ENCODE measurements around the gene ADAD2. TPM values are rescaled to one million over a fixed set of nuclear protein-coding genes. Genes with fewer than 3 reads are reported as not detected.

ADAD2 gene
- total and polyA plus RNA-seq, 12 donors = 0.36 to 5.9 (median 0.85) TPM; not detected in 4

DNA sequence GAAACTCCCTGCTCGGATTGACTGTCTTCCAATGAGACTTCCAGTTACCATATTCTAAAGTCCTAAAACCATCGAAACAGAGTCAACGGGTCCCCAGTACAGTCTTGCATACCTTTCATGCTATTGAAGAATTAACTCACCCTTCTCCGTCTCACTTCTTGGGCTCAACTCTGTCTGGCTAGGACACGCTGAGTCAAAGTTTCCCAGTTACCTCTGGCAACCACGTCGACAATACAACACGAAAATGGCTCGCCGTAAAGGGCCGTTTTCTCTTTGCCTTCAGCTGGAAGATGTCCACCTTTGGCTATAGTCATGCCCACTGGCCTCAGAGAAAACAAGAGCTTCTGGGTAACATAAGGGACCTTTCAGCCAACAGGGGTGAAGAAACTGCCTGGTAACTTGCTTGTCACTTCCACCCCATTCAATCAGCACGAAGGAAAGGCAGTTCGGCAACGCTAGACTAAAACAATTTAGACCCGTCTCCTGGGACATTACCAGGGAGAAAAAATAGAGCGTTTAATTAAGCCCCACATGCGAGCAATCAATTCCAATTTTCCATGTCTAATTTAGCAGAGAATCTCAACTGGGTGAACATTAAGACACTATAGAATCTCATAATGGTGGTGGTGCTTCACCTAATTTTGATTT, 27.3 kb downstream of the ADAD2 start:
- Histone ChIP-seq H3K27ac (no peak overlapping the region), H3K36me3 (no peaks in the 10 kb centered on the region), H3K4me1 (peaks cover 0 to 9% (median 0%) of the 10 kb centered on the region in 9 donors), H3K9me3 (no peaks in the 10 kb centered on the region), H3K4me3 (no peak overlapping the region), H3K27me3 (peaks cover 0 to 16% (median 0%) of the 10 kb centered on the region in 7 donors)
- intact Hi-C loops (cut with DNase I) = no loop called here
- ATAC-seq (no peak), DNase-seq (no peak)
- TF ChIP-seq, protein P1, sequence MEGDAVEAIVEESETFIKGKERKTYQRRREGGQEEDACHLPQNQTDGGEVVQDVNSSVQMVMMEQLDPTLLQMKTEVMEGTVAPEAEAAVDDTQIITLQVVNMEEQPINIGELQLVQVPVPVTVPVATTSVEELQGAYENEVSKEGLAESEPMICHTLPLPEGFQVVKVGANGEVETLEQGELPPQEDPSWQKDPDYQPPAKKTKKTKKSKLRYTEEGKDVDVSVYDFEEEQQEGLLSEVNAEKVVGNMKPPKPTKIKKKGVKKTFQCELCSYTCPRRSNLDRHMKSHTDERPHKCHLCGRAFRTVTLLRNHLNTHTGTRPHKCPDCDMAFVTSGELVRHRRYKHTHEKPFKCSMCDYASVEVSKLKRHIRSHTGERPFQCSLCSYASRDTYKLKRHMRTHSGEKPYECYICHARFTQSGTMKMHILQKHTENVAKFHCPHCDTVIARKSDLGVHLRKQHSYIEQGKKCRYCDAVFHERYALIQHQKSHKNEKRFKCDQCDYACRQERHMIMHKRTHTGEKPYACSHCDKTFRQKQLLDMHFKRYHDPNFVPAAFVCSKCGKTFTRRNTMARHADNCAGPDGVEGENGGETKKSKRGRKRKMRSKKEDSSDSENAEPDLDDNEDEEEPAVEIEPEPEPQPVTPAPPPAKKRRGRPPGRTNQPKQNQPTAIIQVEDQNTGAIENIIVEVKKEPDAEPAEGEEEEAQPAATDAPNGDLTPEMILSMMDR (IDR thresholded peaks at IDR 0.05) = no peak
- 80% methylated on average over 17 of the region's 17 CpGs for WGBS, 2 donors

DNA sequence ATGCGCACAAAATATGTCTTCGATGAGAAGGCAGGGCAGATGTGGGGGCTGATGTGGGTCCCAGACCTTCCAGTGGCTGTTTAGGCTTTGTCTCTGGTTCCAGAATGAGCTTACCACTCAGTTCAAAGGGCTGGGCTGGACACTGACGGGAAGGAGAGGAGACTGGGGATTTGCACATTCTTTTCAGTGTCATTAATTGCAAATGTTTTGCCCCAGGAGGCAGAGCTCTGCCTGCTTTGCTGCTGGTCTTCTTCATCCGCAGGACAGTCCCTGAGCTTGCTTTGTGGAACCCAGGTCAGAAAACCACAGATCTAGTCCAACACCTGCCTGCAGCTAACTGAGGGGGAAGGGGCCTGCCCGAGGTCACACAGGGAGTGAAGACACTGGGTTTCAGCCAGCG, 28.0 kb downstream of the ADAD2 start:
- no peak for DNase-seq
- no peak for ATAC-seq
- Histone ChIP-seq H3K36me3 (no peaks in the 10 kb centered on the region), H3K4me1 (peaks cover 0 to 9% (median 0%) of the 10 kb centered on the region in 9 donors), H3K27me3 (peaks cover 0 to 22% (median 0%) of the 10 kb centered on the region in 7 donors), H3K27ac (no peak overlapping the region), H3K4me3 (no peak overlapping the region), H3K9me3 (no peaks in the 10 kb centered on the region)
- TF ChIP-seq, protein P1 (IDR thresholded peaks at IDR 0.05) = no peak
- intact Hi-C loops (cut with DNase I) = no loop called here
- WGBS, 2 donors = 74 to 76% methylated on average over 6 of the region's 6 CpGs

- intact Hi-C loops (cut with DNase I) = loop anchor here in 1 of 10 donors (10.0 kb wide), 1 partner anchor 64 kb away; no protein-coding TSS in a partner anchor
- no peak for DNase-seq
- no peak for ATAC-seq
- H3K27me3 ChIP-seq = peaks cover 0 to 17% (median 0%) of the 10 kb centered on the region in 7 donors
- no peaks in the 10 kb centered on the region for H3K9me3 ChIP-seq
- TF ChIP-seq, protein P1 (IDR thresholded peaks at IDR 0.05) = no peak
- no peaks in the 10 kb centered on the region for H3K4me1 ChIP-seq
- no peaks in the 10 kb centered on the region for H3K36me3 ChIP-seq
- no peak overlapping the region for H3K4me3 ChIP-seq
- H3K27ac ChIP-seq = no peak overlapping the region
- WGBS, 2 donors = 92 to 94% methylated on average over 1 of the region's 1 CpG
Observed at GRCh38 chr16:84220851-84221250, 29.9 kb downstream of the ADAD2 start.

- ATAC-seq = no peak
- intact Hi-C loops (cut with DNase I) = loop anchor here in 1 of 10 donors (10.0 kb wide), 1 partner anchor 61 kb away; no protein-coding TSS in a partner anchor
Observed at GRCh38 chr16:84223456-84223855, 32.5 kb downstream of the ADAD2 start.

More at GRCh38 chr16:84223456-84223855, 32.5 kb downstream of the ADAD2 start:
- no peaks in the 10 kb centered on the region for H3K36me3 ChIP-seq
- peaks cover 0 to 13% (median 8%) of the 10 kb centered on the region in 9 donors for H3K4me1 ChIP-seq
- DNase-seq = no peak
- H3K4me3 ChIP-seq = no peak overlapping the region
- 89 to 93% methylated on average over 4 of the region's 4 CpGs for WGBS, 2 donors
- TF ChIP-seq, protein P1 (IDR thresholded peaks at IDR 0.05) = no peak
- no peak overlapping the region for H3K27ac ChIP-seq
- H3K9me3 ChIP-seq = no peaks in the 10 kb centered on the region
- peaks cover 0 to 13% (median 0%) of the 10 kb centered on the region in 7 donors for H3K27me3 ChIP-seq

All from heart right ventricle (tissue), 16 donors.